GM18861 (cell line): ENCODE measurements around the gene PTCSC3.

Experiments used
- ATAC-seq: cut with Tn5 transposase; IDR thresholded peaks from one replicate; pipeline ENCODE4 v1.9.1; 2021; ENCODE audit not compliant: unreplicated experiment

The PTCSC3 gene

DNA sequence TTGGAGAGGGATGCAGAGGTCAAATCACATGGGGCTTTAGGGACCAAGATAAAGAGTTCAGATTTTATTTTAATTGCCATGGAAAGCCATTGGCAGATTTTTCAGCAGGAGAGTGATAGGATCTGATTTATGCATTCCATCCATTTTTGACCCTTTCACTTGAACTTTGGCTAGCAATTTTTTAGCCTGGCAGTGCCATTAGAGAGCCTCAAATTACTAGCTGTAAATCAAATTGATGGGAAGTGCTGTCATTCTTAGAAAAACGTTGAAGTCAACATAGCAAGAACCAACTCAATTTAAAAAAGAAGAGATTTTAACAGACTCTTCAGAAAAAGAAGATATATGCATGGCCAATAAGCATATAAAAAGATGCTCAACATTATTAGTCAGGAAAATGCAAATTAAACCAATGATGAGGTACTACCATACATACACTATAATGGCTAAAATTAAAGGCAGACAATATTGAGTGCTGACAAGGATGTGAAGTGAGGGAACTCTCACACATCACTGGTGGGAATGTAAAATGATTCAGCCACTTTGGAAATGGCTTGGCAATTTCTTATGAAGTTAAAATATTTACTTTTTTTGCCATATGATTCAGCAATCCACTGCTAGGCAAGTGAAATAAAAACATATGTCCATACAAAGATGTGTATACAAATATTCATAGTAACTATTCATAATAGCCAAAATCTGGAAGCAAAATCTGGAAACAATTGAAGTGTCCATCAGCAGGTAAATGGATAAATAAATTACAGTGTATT is 89.7 kb downstream of the PTCSC3 start:
- no peak for ATAC-seq

DNA sequence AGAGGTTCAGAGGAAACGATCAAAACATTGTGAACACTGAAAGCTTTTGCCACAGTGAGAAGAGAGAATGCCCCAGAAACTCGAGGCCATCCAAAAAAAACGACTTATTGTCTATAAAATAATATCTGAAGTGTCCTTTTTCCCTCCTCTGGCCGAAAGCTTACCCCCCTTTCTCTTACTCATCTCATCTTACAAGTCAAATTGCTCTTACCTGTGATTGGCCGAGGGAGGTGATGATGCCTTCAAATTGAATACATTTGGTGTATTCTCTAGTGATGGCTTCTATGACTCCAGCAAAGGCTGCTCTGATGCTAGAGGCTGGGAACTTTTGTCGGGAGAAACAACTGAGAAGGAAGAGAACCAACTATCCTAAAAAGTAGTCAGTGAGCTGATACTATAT is 90.7 kb downstream of the PTCSC3 start:
- ATAC-seq, result no peak
